IMR-90 (cell line): ENCODE results near the gene FBXL14. TPM values are rescaled to one million over a fixed set of nuclear protein-coding genes. Genes with fewer than 3 reads are reported as not detected.

Experiments used
- ATAC-seq: fragments of 200-7000 bp; cut with Tn5 transposase; 2 replicates; pipeline ENCODE4 v1.9.1; 2020; ENCODE audit warnings: low read depth, mild to moderate bottlenecking, moderate library complexity
- BruUV-seq: library from RNA; stranded (reverse); fragments of 400-500 nt; replicated peaks from 2 replicates; lab custom pipeline; 2021; lab: Mats Ljungman, UMichigan
- CTCF ChIA-PET: fragments of 300-600 bp; formaldehyde crosslinking; extraction: SDS; loops from one replicate; lab custom pipeline; 2021; ENCODE audit warnings: antibody characterized with exemption; lab: Yijun Ruan, JAX
- POLR2A ChIA-PET: fragments of 300-600 bp; sonication (Branson Sonifier 250); formaldehyde crosslinking; loops from one replicate; lab custom pipeline; 2022; ENCODE audit warnings: antibody characterized with exemption; ENCODE audit not compliant: unreplicated experiment; lab: Charles Lee
- DNase-seq: peaks from one replicate; pipeline ENCODE4 v3.0.0; 2013
- H2AFZ ChIP-seq: replicated peaks from 2 replicates; pipeline ENCODE3; 2013; ENCODE audit warnings: low read length, mild to moderate bottlenecking; ENCODE audit not compliant: poor library complexity
- H2AK5ac ChIP-seq: 2 replicates; pipeline ENCODE4 v1.6.1; 2013; ENCODE audit warnings: low read depth, low read length, inconsistent platforms
- H2AK9ac ChIP-seq: replicated peaks from 2 replicates; pipeline ENCODE3; 2013; ENCODE audit warnings: mild to moderate bottlenecking, low read depth, low read length, moderate library complexity; ENCODE audit not compliant: poor library complexity
- H2BK120ac ChIP-seq: 2 replicates; pipeline ENCODE4 v1.6.1; 2013; ENCODE audit warnings: low read depth, low read length, inconsistent platforms
- H2BK15ac ChIP-seq: 3 replicates; pipeline ENCODE4 v1.6.1; 2013; ENCODE audit warnings: low read depth, low read length, inconsistent platforms
- H2BK20ac ChIP-seq: 2 replicates; pipeline ENCODE4 v1.6.1; 2013; ENCODE audit warnings: low read depth, mild to moderate bottlenecking, inconsistent platforms, low read length, moderate library complexity
- H2BK5ac ChIP-seq: 2 replicates; pipeline ENCODE4 v1.6.1; 2013; ENCODE audit warnings: mild to moderate bottlenecking, low read depth, low read length, inconsistent platforms; ENCODE audit not compliant: poor library complexity, severe bottlenecking
- H3K14ac ChIP-seq: replicated peaks from 2 replicates; pipeline ENCODE4 v1.6.1; 2013; ENCODE audit warnings: low read depth, low read length, inconsistent platforms
- H3K18ac ChIP-seq: 2 replicates; pipeline ENCODE4 v1.6.1; 2013; ENCODE audit warnings: low read depth, low read length, control low read depth
- H3K23ac ChIP-seq: 2 replicates; pipeline ENCODE4 v1.6.1; 2013; ENCODE audit warnings: low read depth, low read length, inconsistent platforms
- H3K27ac ChIP-seq: 2 replicates; pipeline ENCODE4 v1.5.1; 2013; ENCODE audit warnings: mild to moderate bottlenecking, control low read depth, low read length; ENCODE audit not compliant: insufficient read depth
- H3K27me3 ChIP-seq: 2 replicates; pipeline ENCODE4 v1.6.1; 2013; ENCODE audit warnings: low read length; ENCODE audit not compliant: control insufficient read depth, insufficient read depth
- H3K36me3 ChIP-seq: 2 replicates; pipeline ENCODE4 v1.6.1; 2013; ENCODE audit warnings: low read length, mixed read lengths; ENCODE audit not compliant: control insufficient read depth, insufficient read depth
- H3K4ac ChIP-seq: 2 replicates; pipeline ENCODE4 v1.6.1; 2013; ENCODE audit warnings: low read depth, low read length, inconsistent platforms
- H3K4me1 ChIP-seq: 2 replicates; pipeline ENCODE4 v1.6.1; 2013; ENCODE audit warnings: low read length, mixed read lengths; ENCODE audit not compliant: control insufficient read depth, insufficient read depth
- H3K4me2 ChIP-seq: 2 replicates; pipeline ENCODE4 v1.6.1; 2013; ENCODE audit warnings: low read depth, mild to moderate bottlenecking, control low read depth, low read length, moderate library complexity
- H3K4me3 ChIP-seq: 2 replicates; pipeline ENCODE4 v1.5.1; 2013; ENCODE audit warnings: low read depth, mild to moderate bottlenecking, control low read depth, low read length, moderate library complexity; ENCODE audit not compliant: insufficient read depth
- H3K56ac ChIP-seq: 2 replicates; pipeline ENCODE4 v1.6.1; 2013; ENCODE audit warnings: low read length, inconsistent platforms; ENCODE audit not compliant: insufficient read depth; ENCODE audit errors: extremely low read depth
- H3K79me1 ChIP-seq, 2 experiments: 2 replicates each; pipeline ENCODE4 v1.6.1; 2013; ENCODE audit warnings: low read length in 2 of 2, inconsistent platforms in 1 of 2, low read depth in 1 of 2
- H3K9ac ChIP-seq: 2 replicates; pipeline ENCODE4 v1.6.1; 2013; ENCODE audit warnings: low read depth, low read length, control low read depth
- H3K9me1 ChIP-seq: 2 replicates; pipeline ENCODE4 v1.6.1; 2013; ENCODE audit warnings: low read length, inconsistent platforms; ENCODE audit not compliant: insufficient read depth
- H3K9me3 ChIP-seq: 2 replicates; pipeline ENCODE4 v1.6.1; 2013; ENCODE audit warnings: low read length; ENCODE audit not compliant: control insufficient read depth, insufficient read depth
- H4K20me1 ChIP-seq: 2 replicates; pipeline ENCODE4 v1.6.1; 2013; ENCODE audit warnings: low read length, inconsistent platforms; ENCODE audit not compliant: insufficient read depth
- H4K5ac ChIP-seq: 2 replicates; pipeline ENCODE4 v1.6.1; 2013; ENCODE audit warnings: mild to moderate bottlenecking, low read depth, low read length, control low read depth
- H4K8ac ChIP-seq, 2 experiments: 2 replicates each; pipeline ENCODE4 v1.6.1; 2013; ENCODE audit warnings: low read depth in 2 of 2, low read length in 2 of 2, control low read depth in 1 of 2, inconsistent platforms in 1 of 2
- H4K91ac ChIP-seq: 2 replicates; pipeline ENCODE4 v1.6.1; 2013; ENCODE audit warnings: low read depth, low read length, inconsistent platforms; ENCODE audit not compliant: insufficient read depth
- RAD21 ChIP-seq: IDR thresholded peaks from 2 replicates; pipeline ENCODE4 v1.6.1; 2012; ENCODE audit warnings: low read length, improper control_type of control experiment
- SMC3 ChIP-seq: fragments of 150-350 bp; IDR thresholded peaks from 2 replicates; pipeline ENCODE4 v1.6.1; 2016; ENCODE audit warnings: low read depth, mild to moderate bottlenecking, antibody characterized with exemption, low read length, moderate library complexity
- WGBS, 2 experiments: methylation state at CpG; one replicate each; pipeline versions ENCODE4 v1.1.5 to v1.1.7; 2013; ENCODE audit warnings: missing lambda C conversion rate in 2 of 2; ENCODE audit not compliant: insufficient read length in 1 of 2; ENCODE audit errors: extremely low coverage in 2 of 2; 5-methylcytosine and 5-hydroxymethylcytosine counted together
- dilution Hi-C: fragments of 300-500 bp; cut with HindIII; formaldehyde crosslinking; loops from one replicate; pipeline ENCODE4 v1.14.3; 2018; ENCODE audit warnings: low sequenced_read_pairs; ENCODE audit not compliant: unreplicated experiment
- in situ Hi-C: fragments of 300-500 bp; cut with MboI; formaldehyde crosslinking; loops from 3 replicates; pipeline ENCODE4 v1.14.3; 2019; ENCODE audit warnings: low sequenced_read_pairs, inconsistent platforms, mixed read lengths
- intact Hi-C: fragments of 100-400 bp; cut with micrococcal nuclease; formaldehyde crosslinking; loops from 2 replicates; pipeline ENCODE4 v1.10.0; 2022
- polyA plus RNA-seq, 3 experiments: library from polyadenylated mRNA; depleted of rRNA; stranded (reverse); fragments of >200 nt; gene quantifications; 2 replicates each; pipeline ENCODE4 v1.2.3, GENCODE V29; 2012; ENCODE audit warnings: low replicate concordance in 1 of 3
- total RNA-seq: library from RNA; depleted of rRNA; stranded (reverse); fragments of >200 nt; gene quantifications from 2 replicates; pipeline ENCODE4 v1.2.3, GENCODE V29; 2012; rRNA removed
- TF ChIP-seq, protein P1 (sequence below): conservative IDR thresholded peaks from 2 replicates; pipeline ENCODE4 v1.5.1; 2012; ENCODE audit warnings: mild to moderate bottlenecking, low read depth, low read length, improper control_type of control experiment

The FBXL14 gene
- total and polyA plus RNA-seq, 2 of the 4 experiments (the other 2 are of a cell fraction), result 4.7 to 7.3 TPM

DNA sequence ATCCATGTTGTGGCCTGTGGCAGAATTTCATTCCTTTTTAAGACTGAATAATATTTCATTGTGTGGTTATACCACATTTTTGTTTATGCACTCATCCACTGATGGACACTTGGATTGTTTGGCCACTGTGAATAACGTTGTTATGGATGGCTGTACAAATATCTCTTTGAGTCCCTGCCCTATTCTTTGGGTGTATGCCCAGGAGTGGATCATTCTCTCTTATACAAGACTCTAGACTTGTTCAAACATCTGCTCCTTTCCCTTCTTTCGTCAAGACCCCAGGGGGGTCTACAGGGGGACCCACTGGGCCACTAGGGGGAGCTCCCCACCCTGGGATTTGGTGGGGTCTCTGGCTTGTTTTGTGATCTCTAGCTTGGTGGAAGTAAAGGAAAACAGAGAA, 77.4 kb downstream of the FBXL14 start:
- Histone ChIP-seq H3K14ac (no peak overlapping the region), H3K79me1 (0 out of 4 replicates have a peak, but pooled peaks cover 0 to 5% of the 10 kb centered on the region in 2 experiments), H2BK15ac (peak overlapping the region; percentile 28; the same call in 1 of the 3 replicates), H3K4ac (no peak overlapping the region), H2BK20ac (0 out of 2 replicates have a peak overlapping the region, but pooled peaks have one; percentile 16), H2BK5ac (peak overlapping the region; percentile 51), H2BK120ac (peak overlapping the region; percentile 29; the same call in 1 of the 2 replicates), H3K9me1 (peaks cover 8% of the 10 kb centered on the region), H3K18ac (no peak overlapping the region; the same call in 1 of the 2 replicates), H3K56ac (no peak overlapping the region), H3K4me2 (no peak overlapping the region), H4K5ac (no peak overlapping the region), H3K4me3 (no peak overlapping the region), H3K23ac (no peak overlapping the region), H4K91ac (no peak overlapping the region), H4K8ac (peak overlapping the region in 1 of 2 experiments; percentile 31; a peak in 1 of 4 replicates), H3K9me3 (no peaks in the 10 kb centered on the region), H3K36me3 (no peaks in the 10 kb centered on the region), H3K27ac (no peak overlapping the region), H3K4me1 (peaks cover 16% of the 10 kb centered on the region), H3K9ac (no peak overlapping the region), H4K20me1 (no peaks in the 10 kb centered on the region), H2AK9ac (no peak overlapping the region), H3K27me3 (no peaks in the 10 kb centered on the region), H2AK5ac (no peak overlapping the region), H2AFZ (no peak overlapping the region)
- DNase-seq (peak; percentile 82), ATAC-seq (peak; percentile 62)
- dilution Hi-C loops (no loop called here), in situ Hi-C loops (no loop called here), intact Hi-C loops (no loop called here)
- no CpG with 5 or more reads among the region's 2 CpGs for WGBS, 2 experiments
- ChIA-PET POLR2A (no interaction called here), CTCF (no interaction called here)
- peak; percentile 25 for TF ChIP-seq RAD21
- no peak for TF ChIP-seq SMC3
- TF ChIP-seq, protein P1, sequence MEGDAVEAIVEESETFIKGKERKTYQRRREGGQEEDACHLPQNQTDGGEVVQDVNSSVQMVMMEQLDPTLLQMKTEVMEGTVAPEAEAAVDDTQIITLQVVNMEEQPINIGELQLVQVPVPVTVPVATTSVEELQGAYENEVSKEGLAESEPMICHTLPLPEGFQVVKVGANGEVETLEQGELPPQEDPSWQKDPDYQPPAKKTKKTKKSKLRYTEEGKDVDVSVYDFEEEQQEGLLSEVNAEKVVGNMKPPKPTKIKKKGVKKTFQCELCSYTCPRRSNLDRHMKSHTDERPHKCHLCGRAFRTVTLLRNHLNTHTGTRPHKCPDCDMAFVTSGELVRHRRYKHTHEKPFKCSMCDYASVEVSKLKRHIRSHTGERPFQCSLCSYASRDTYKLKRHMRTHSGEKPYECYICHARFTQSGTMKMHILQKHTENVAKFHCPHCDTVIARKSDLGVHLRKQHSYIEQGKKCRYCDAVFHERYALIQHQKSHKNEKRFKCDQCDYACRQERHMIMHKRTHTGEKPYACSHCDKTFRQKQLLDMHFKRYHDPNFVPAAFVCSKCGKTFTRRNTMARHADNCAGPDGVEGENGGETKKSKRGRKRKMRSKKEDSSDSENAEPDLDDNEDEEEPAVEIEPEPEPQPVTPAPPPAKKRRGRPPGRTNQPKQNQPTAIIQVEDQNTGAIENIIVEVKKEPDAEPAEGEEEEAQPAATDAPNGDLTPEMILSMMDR, result peak; percentile 43
- BruUV-seq, result no TSS peak

Other genes starting within 250 kb of the FBXL14 start
- 96.1 and 102 TPM in 2 replicates for gene WNT5B, start 34.6 kb upstream of the FBXL14 start, total RNA-seq
- 83.7 and 98.8 TPM in 2 replicates for gene WNT5B, start 34.6 kb upstream of the FBXL14 start, polyA plus RNA-seq (2012; rRNA removed)
- gene ADIPOR2, start 96.5 kb upstream of the FBXL14 start, total RNA-seq, result 24.9 and 27.2 TPM in 2 replicates
- gene ADIPOR2, start 96.5 kb upstream of the FBXL14 start, polyA plus RNA-seq (2012; rRNA removed), result 18.4 and 20.0 TPM in 2 replicates
- not detected in 2 replicates for gene LRTM2, start 226.0 kb upstream of the FBXL14 start, total RNA-seq
- gene LRTM2, start 226.0 kb upstream of the FBXL14 start, polyA plus RNA-seq (2012; rRNA removed), result not detected in 2 replicates